Measurements from ENCODE around the gene KIF14. TPM values are rescaled to one million over a fixed set of nuclear protein-coding genes. Genes with fewer than 3 reads are reported as not detected.

The KIF14 gene
- total RNA-seq: 1 to 10 TPM in 1 of 3 donors, under 1 TPM in 2; 0.60 to 3.0 (median 0.81) TPM
- long read RNA-seq, donor 1: 0 reads
- long read RNA-seq, donor 2, partial matches to known transcripts: 0 of 1 reads
- long read RNA-seq, donor 2, other reads (novel, unspliced or antisense): 1 of 1 reads

- H3K4me1 ChIP-seq (ENCODE audit: low read depth): peaks cover 14% of the 10 kb centered on the region
- TF ChIP-seq CTCF (IDR thresholded peaks at IDR 0.05): no peak
- intact Hi-C loops (cut with DNase I, micrococcal nuclease): loop anchor here (5.0 to 10.0 kb wide), 2 partner anchors 182 to 184 kb away; no protein-coding TSS in a partner anchor
Measured at GRCh38 chr1:200620273-200621131, at the start of gene KIF14. Gene KIF14, minus strand, starts transcription at chr1:200620751. Its CDS starts 2,028 bp downstream, at chr1:200618723.

GRCh38 chr1:200669314-200670241, 49.0 kb upstream of the KIF14 start, which contains the start of gene DDX59:
Gene DDX59, minus strand, starts transcription at chr1:200669907. Its CDS starts 3,167 bp downstream, at chr1:200666740.
- intact Hi-C loops (cut with DNase I, micrococcal nuclease): loop anchor here in 1 of 2 donors (5.0 kb wide), 1 partner anchor 68 kb away; the partner anchor contains the start of gene CAMSAP2

More at GRCh38 chr1:200620273-200621131, at the start of gene KIF14:
- peak; percentile 95 to 96 (median 96) for DNase-seq
- peak; percentile 100 for ATAC-seq
- H3K4me3 ChIP-seq: peak within 1 kb of the TSS; percentile 9
- no peaks in the 10 kb centered on the region for H3K9me3 ChIP-seq
- no peaks in the 10 kb centered on the region for H3K36me3 ChIP-seq (ENCODE audit: low read depth)

GRCh38 chr1:200668514-200669313, 48.2 kb upstream of the KIF14 start:
- Histone ChIP-seq H3K36me3 (ENCODE audit: low read depth) (peaks cover 3% of the 10 kb centered on the region), H3K4me1 (ENCODE audit: low read depth) (peaks cover 16% of the 10 kb centered on the region), H3K4me3 (peak overlapping the region; percentile 85), H3K9me3 (no peaks in the 10 kb centered on the region)
- ATAC-seq (no peak), DNase-seq (peak in 1 of 3 donors; percentile 18)
- intact Hi-C loops (cut with DNase I, micrococcal nuclease): no loop called here
- TF ChIP-seq CTCF (IDR thresholded peaks at IDR 0.05): peak; percentile 11

More at GRCh38 chr1:200669314-200670241, 49.0 kb upstream of the KIF14 start, which contains the start of gene DDX59:
- peaks cover 16% of the 10 kb centered on the region for H3K4me1 ChIP-seq (ENCODE audit: low read depth)
- ATAC-seq (peak; percentile 93), DNase-seq (peak; percentile 95 to 97 (median 96))
- H3K36me3 ChIP-seq (ENCODE audit: low read depth): peaks cover 3% of the 10 kb centered on the region
- H3K9me3 ChIP-seq: no peaks in the 10 kb centered on the region
- H3K4me3 ChIP-seq: peak within 1 kb of the TSS; percentile 85
- no peak for TF ChIP-seq CTCF (IDR thresholded peaks at IDR 0.05)

- ATAC-seq: no peak
- H3K9me3 ChIP-seq: no peaks in the 10 kb centered on the region
- H3K4me1 ChIP-seq (ENCODE audit: low read depth): peaks cover 16% of the 10 kb centered on the region
- no peak overlapping the region for H3K4me3 ChIP-seq
- TF ChIP-seq CTCF (IDR thresholded peaks at IDR 0.05): no peak
- no peak for DNase-seq
- H3K36me3 ChIP-seq (ENCODE audit: low read depth): peaks cover 3% of the 10 kb centered on the region
- intact Hi-C loops (cut with DNase I, micrococcal nuclease): no loop called here
Measured at GRCh38 chr1:200666309-200666708, 45.8 kb upstream of the KIF14 start.
